AG09309 (cell line): ENCODE data around the gene C1QTNF8.

Experiments
- DNase-seq: peaks from one replicate; pipeline ENCODE4 v3.0.0-alpha.2; 2010; ENCODE audit warnings: low read depth
- H3K4me3 ChIP-seq: 2 replicates; pipeline ENCODE4 v1.5.1; 2011; ENCODE audit warnings: mild to moderate bottlenecking, low read depth, low read length, moderate library complexity; ENCODE audit not compliant: control insufficient read depth
- CTCF ChIP-seq: IDR thresholded peaks from 2 replicates; pipeline ENCODE4 v1.5.1; 2011; ENCODE audit warnings: mild to moderate bottlenecking, low read depth, low read length, inconsistent platforms; ENCODE audit not compliant: insufficient read depth, control insufficient read depth; ENCODE audit errors: missing control alignments

C1QTNF8 gene

GRCh38 chr16:1068451-1068850 is 27.6 kb downstream of the C1QTNF8 start:
- no peak overlapping the region for H3K4me3 ChIP-seq
- DNase-seq = no peak
- TF ChIP-seq CTCF = no peak

GRCh38 chr16:1067629-1068028 is 28.4 kb downstream of the C1QTNF8 start:
- no peak overlapping the region for H3K4me3 ChIP-seq
- no peak for TF ChIP-seq CTCF
- DNase-seq = no peak

GRCh38 chr16:1066584-1067172 is 29.4 kb downstream of the C1QTNF8 start:
- H3K4me3 ChIP-seq = no peak overlapping the region
- no peak for TF ChIP-seq CTCF
- no peak for DNase-seq

GRCh38 chr16:1065469-1066128 is 30.4 kb downstream of the C1QTNF8 start:
- TF ChIP-seq CTCF = no peak
- H3K4me3 ChIP-seq = no peak overlapping the region
- DNase-seq = no peak

GRCh38 chr16:1063728-1064127 is 32.3 kb downstream of the C1QTNF8 start:
- TF ChIP-seq CTCF = no peak
- no peak for DNase-seq
- H3K4me3 ChIP-seq = no peak overlapping the region

- H3K4me3 ChIP-seq = no peak overlapping the region
- no peak for TF ChIP-seq CTCF
- no peak for DNase-seq
These were observed 33.1 kb downstream of the C1QTNF8 start for GRCh38 chr16:1062895-1063294.
